ENCODE data around the gene SAXO1. TPM values are rescaled to one million over a fixed set of nuclear protein-coding genes. Genes with fewer than 3 reads are reported as not detected.
"Not testable (repeated sequence)": the region's sequence is repeated elsewhere in the genome, so short reads cannot be mapped to it uniquely, and the experiment has no call there.

The SAXO1 gene
- total and polyA plus RNA-seq, 7 donors: 0.08 to 1.9 (median 0.38) TPM; not detected in 4

DNA sequence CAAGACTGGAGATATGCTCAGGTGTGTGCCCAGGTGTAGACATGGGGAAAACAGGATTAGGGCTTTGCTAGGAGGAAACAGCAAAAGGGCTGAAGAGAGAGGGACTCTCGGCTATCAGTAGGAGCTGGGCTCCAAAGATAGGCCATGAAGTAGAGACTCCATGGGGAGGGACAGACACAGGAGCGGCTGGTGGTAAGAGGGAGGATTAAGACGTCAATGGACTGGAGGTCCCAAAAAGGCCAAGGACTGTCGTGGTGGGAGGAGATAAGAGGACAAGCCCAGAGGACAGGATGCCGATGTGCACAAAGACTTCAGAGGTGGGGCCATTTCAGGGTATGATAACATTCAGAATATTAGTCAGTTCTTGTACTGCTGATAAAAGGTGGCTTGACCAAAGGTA is 93.1 kb downstream of the SAXO1 start:
- DNase-seq (no peak), ATAC-seq (no peak)
- intact Hi-C loops (cut with DNase I): loop anchor here in 1 of 2 donors (5.0 kb wide), 1 partner anchor 863 kb away; no protein-coding TSS in a partner anchor
- Histone ChIP-seq H3K27ac (no peak overlapping the region), H3K4me3 (no peak overlapping the region), H3K27me3 (ENCODE audit: insufficient read depth in 3 of 3, low read length in 2 of 3) (peaks cover 0 to 1% (median 0%) of the 10 kb centered on the region in 3 donors), H3K9me3 (no peaks in the 10 kb centered on the region), H3K4me1 (no peaks in the 10 kb centered on the region), H3K36me3 (ENCODE audit: insufficient read depth in 1 of 2, low read depth in 1 of 2) (no peaks in the 10 kb centered on the region)
- TF ChIP-seq, protein P1, sequence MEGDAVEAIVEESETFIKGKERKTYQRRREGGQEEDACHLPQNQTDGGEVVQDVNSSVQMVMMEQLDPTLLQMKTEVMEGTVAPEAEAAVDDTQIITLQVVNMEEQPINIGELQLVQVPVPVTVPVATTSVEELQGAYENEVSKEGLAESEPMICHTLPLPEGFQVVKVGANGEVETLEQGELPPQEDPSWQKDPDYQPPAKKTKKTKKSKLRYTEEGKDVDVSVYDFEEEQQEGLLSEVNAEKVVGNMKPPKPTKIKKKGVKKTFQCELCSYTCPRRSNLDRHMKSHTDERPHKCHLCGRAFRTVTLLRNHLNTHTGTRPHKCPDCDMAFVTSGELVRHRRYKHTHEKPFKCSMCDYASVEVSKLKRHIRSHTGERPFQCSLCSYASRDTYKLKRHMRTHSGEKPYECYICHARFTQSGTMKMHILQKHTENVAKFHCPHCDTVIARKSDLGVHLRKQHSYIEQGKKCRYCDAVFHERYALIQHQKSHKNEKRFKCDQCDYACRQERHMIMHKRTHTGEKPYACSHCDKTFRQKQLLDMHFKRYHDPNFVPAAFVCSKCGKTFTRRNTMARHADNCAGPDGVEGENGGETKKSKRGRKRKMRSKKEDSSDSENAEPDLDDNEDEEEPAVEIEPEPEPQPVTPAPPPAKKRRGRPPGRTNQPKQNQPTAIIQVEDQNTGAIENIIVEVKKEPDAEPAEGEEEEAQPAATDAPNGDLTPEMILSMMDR (IDR thresholded peaks at IDR 0.05): no peak
- WGBS, 3 donors: 91 to 93% (median 92%) methylated on average over 5 of the region's 5 CpGs

DNA sequence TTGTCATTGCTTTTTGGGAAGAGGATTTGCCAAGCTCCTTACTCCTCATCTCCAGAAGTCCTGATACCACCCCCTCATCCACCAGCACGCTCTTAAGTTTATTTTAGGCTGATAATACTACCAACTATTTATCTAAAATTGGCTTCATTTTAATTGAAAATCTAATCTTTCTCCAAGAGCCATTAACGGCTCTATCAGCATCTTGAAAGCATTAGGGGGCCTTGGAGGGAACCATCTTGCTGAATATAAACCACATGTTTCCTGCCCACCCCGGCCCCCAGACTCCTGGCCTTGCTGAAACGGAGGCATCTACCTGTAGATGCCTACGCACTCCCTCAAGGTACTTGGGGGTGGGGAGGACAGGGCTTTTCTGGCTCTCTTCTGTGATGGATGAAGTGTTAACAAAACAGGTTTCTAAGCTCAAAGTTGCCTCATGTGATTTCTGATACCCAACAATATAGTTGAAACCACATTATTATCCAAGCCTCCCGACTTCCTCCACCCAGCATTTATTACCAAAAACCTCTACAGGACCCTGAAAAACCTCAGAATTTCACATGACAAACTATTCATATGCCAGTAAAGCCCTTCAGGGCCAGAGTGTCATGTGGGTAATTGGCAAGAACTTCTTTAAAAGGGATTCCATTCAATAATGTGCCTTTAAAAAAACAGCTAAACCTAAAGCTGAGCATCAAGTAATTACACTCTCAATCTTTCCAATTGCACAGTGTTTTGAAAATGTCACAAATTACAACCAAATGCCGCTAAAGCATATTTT is 96.7 kb downstream of the SAXO1 start:
- Histone ChIP-seq H3K4me3 (no peak overlapping the region), H3K27ac (no peak overlapping the region), H3K27me3 (ENCODE audit: insufficient read depth in 3 of 3, low read length in 2 of 3) (peaks cover 0 to 1% (median 0%) of the 10 kb centered on the region in 3 donors), H3K9me3 (no peaks in the 10 kb centered on the region), H3K36me3 (ENCODE audit: insufficient read depth in 1 of 2, low read depth in 1 of 2) (no peaks in the 10 kb centered on the region), H3K4me1 (no peaks in the 10 kb centered on the region)
- no peak for DNase-seq
- intact Hi-C loops (cut with DNase I): no loop called here
- WGBS, 3 donors: 61 to 74% (median 63%) methylated on average over 7 of the region's 7 CpGs
- ATAC-seq: no peak
- TF ChIP-seq, protein P1 (IDR thresholded peaks at IDR 0.05): no peak

DNA sequence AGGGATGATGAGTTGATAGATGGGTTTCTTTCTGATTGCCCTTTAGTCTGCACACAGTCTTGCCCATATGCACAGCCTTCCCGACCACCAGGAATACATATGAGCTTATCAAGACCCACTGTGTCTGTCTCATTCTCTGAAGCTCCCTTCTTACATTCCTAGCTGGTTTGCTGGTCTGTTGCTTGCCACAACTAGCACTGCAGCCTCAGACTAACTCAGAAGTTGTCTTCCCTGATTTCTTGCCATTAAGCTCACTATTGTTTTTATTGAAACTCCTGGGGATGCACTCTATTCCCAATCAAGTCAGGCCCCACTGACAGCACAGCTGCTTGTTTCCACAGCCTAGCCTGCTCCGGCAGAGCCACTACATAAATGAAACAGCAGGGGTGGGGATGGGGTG is 97.5 kb downstream of the SAXO1 start:
- no peaks in the 10 kb centered on the region for H3K36me3 ChIP-seq (ENCODE audit: insufficient read depth in 1 of 2, low read depth in 1 of 2)
- H3K4me1 ChIP-seq: no peaks in the 10 kb centered on the region
- peaks cover 0 to 1% (median 0%) of the 10 kb centered on the region in 3 donors for H3K27me3 ChIP-seq (ENCODE audit: insufficient read depth in 3 of 3, low read length in 2 of 3)
- 65 to 69% (median 65%) methylated on average over 2 of the region's 2 CpGs for WGBS, 3 donors
- intact Hi-C loops (cut with DNase I): no loop called here
- no peaks in the 10 kb centered on the region for H3K9me3 ChIP-seq
- TF ChIP-seq, protein P1 (IDR thresholded peaks at IDR 0.05): no peak
- H3K4me3 ChIP-seq: no peak overlapping the region
- no peak for DNase-seq
- no peak overlapping the region for H3K27ac ChIP-seq
- ATAC-seq: no peak

DNA sequence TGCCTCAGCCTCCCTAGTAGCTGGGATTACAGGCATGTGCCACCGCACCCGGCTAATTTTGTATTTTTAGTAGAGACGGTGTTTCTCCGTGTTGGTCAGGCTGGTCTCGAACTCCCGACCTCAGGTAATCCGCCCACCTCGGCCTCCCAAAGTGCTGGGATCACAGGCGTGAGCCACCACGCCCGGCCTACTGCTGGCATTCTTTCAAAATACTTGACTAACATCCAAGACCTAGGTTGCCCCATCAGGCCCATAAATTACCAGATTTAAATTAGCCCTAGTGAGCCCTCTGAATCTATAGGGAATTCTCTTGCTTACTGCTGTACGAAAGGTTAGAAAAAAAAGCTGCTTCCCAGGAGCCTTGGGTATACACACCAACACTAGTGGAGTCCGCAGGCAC is 102.4 kb downstream of the SAXO1 start:
- H3K27ac ChIP-seq; DNase-seq; ATAC-seq; intact Hi-C loops (cut with DNase I); H3K4me1 ChIP-seq; H3K36me3 ChIP-seq (ENCODE audit: insufficient read depth in 1 of 2, low read depth in 1 of 2); H3K9me3 ChIP-seq; H3K4me3 ChIP-seq; H3K27me3 ChIP-seq (ENCODE audit: insufficient read depth in 3 of 3, low read length in 2 of 3): not testable (repeated sequence)
- 83 to 86% (median 86%) methylated on average over 13 of the region's 13 CpGs for WGBS, 3 donors

DNA sequence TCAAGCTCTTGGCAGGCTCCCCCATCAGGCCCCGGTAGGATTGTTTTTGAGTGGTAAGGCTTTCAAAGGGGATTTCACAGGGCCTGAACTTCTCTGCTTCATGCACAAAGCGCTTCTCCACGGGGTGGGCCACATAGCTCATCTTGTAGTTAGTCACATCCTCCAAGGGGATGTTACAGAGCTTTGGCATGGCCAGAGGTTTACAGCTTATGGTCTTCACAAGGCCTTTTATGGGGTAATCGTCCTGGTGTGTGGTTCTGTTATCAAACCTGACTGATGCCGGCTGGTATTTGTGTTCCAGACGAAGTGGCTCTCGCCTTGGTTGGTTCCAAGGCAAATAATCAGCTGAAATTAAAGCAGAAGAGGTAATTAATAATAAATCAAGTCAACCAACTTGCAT is 104.3 kb downstream of the SAXO1 start:
- no peak for DNase-seq
- no peak for ATAC-seq
- H3K4me1 ChIP-seq: no peaks in the 10 kb centered on the region
- intact Hi-C loops (cut with DNase I): no loop called here
- no peaks in the 10 kb centered on the region for H3K27me3 ChIP-seq (ENCODE audit: insufficient read depth in 3 of 3, low read length in 2 of 3)
- no peaks in the 10 kb centered on the region for H3K9me3 ChIP-seq
- no peaks in the 10 kb centered on the region for H3K36me3 ChIP-seq (ENCODE audit: insufficient read depth in 1 of 2, low read depth in 1 of 2)
- no peak overlapping the region for H3K27ac ChIP-seq
- 74 to 90% (median 74%) methylated on average over 7 of the region's 7 CpGs for WGBS, 3 donors
- TF ChIP-seq, protein P1 (IDR thresholded peaks at IDR 0.05): no peak
- H3K4me3 ChIP-seq: no peak overlapping the region
